Hepatocyte (in vitro differentiated cells): Measurements from ENCODE around the gene HSP90AA1. TPM values are rescaled to one million over a fixed set of nuclear protein-coding genes. Genes with fewer than 3 reads are reported as not detected.

Source experiments
- DNase-seq: peaks from one replicate; pipeline ENCODE4 v3.0.0-alpha.2; 2016; ENCODE audit warnings: low spot score
- H2AFZ ChIP-seq: fragments of 200-600 bp; sonication (generic); 2 replicates; pipeline ENCODE4 v1.6.0; 2016; ENCODE audit warnings: antibody characterized with exemption, mild to moderate bottlenecking
- H3K27ac ChIP-seq: fragments of 200-600 bp; sonication (generic); 2 replicates; pipeline ENCODE4 v1.5.1; 2016; ENCODE audit warnings: mild to moderate bottlenecking
- H3K27me3 ChIP-seq: fragments of 200-600 bp; sonication (generic); 2 replicates; pipeline ENCODE4 v1.6.1; 2016
- H3K36me3 ChIP-seq: fragments of 200-600 bp; sonication (generic); replicated peaks from 2 replicates; pipeline ENCODE4 v1.5.1; 2016; ENCODE audit warnings: low read depth; ENCODE audit not compliant: insufficient read depth
- H3K4me1 ChIP-seq: fragments of 200-600 bp; sonication (generic); 2 replicates; pipeline ENCODE4 v1.5.1; 2016; ENCODE audit warnings: mild to moderate bottlenecking, moderate library complexity; ENCODE audit not compliant: insufficient read depth
- H3K4me2 ChIP-seq: fragments of 200-600 bp; sonication (generic); 2 replicates; pipeline ENCODE4 v1.6.0; 2016
- H3K4me3 ChIP-seq: fragments of 200-600 bp; sonication (generic); 2 replicates; pipeline ENCODE4 v1.5.1; 2016; ENCODE audit warnings: mild to moderate bottlenecking
- H3K79me2 ChIP-seq: fragments of 200-600 bp; sonication (generic); 2 replicates; pipeline ENCODE4 v1.6.0; 2017; ENCODE audit warnings: mild to moderate bottlenecking
- H3K9me2 ChIP-seq: fragments of 200-600 bp; sonication (generic); replicated peaks from 2 replicates; pipeline ENCODE4 v1.6.0; 2017; ENCODE audit warnings: mild to moderate bottlenecking; ENCODE audit not compliant: insufficient read depth
- H3K9me3 ChIP-seq: fragments of 200-600 bp; sonication (generic); 2 replicates; pipeline ENCODE4 v1.5.1; 2016; ENCODE audit warnings: low read depth, mild to moderate bottlenecking
- H4K20me1 ChIP-seq: fragments of 200-600 bp; sonication (generic); 2 replicates; pipeline ENCODE4 v1.6.0; 2016; ENCODE audit warnings: mild to moderate bottlenecking; ENCODE audit not compliant: insufficient read depth, poor library complexity, severe bottlenecking
- CTCF ChIP-seq: fragments of 200-600 bp; sonication (generic); IDR thresholded peaks from 2 replicates; pipeline ENCODE4 v1.5.1; 2016; ENCODE audit warnings: antibody characterized with exemption, mild to moderate bottlenecking; ENCODE audit not compliant: poor library complexity
- EZH2 ChIP-seq: fragments of 200-600 bp; sonication (generic); IDR thresholded peaks from 2 replicates; pipeline ENCODE4 v1.6.1; 2016; ENCODE audit warnings: antibody characterized with exemption, mild to moderate bottlenecking, borderline replicate concordance
- EZH2phosphoT487 ChIP-seq: fragments of 200-600 bp; sonication (generic); IDR thresholded peaks from one replicate; pipeline ENCODE4 v1.6.1; 2018; ENCODE audit warnings: antibody characterized with exemption, mild to moderate bottlenecking, low read depth, moderate library complexity; ENCODE audit not compliant: unreplicated experiment, severe bottlenecking
- WGBS: methylation state at CpG from one replicate; pipeline ENCODE4 v1.1.6; 2016; ENCODE audit warnings: low lambda C conversion rate; ENCODE audit errors: missing lambda C conversion rate; 5-methylcytosine and 5-hydroxymethylcytosine counted together
- polyA plus RNA-seq: library from polyadenylated mRNA; unstranded; fragments of >200 nt; fragmentation: Nextera tagmentation; extraction: Ambion mirVana; gene quantifications from 2 replicates; pipeline ENCODE4 v1.2.1, GENCODE V29; 2016
- total RNA-seq: library from RNA; depleted of rRNA; stranded (reverse); fragments of >200 nt; gene quantifications from 2 replicates; pipeline ENCODE4 v1.2.3, GENCODE V29; 2014

Gene HSP90AA1
- total and polyA plus RNA-seq, 2 experiments from 2014 or later: 503 to 589 TPM

DNA sequence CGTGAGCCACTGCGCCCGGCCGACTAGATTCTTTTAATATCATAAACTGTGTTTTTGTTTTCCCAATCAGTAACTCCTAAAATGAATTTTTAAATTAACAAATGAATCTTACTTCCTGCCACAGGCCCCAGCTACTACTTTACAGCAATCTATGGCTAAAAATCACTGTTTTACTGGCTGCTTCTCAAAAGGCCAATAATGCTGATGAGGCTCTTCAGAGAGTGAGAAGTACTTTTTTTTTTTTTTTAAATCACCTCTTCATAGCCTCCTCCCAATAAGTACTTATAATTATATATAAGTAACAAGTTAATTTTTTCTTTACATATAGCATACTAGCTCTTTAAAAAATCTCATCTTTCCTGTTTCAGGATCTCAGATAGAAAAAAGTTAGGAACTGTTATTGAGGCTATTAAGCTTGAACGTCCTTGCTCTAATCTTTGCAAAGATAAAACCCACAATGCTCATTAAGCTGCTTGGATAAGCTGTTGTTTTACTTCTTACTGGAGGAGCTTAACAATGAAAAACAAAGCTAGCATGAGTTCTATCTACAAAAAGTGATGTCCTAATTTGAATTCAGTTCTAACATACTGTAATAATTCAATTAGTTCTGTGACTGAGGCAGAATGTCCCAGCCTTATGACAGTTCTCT lies 40.1 kb upstream of the HSP90AA1 start:
- Histone ChIP-seq H3K79me2 (no peaks in the 10 kb centered on the region), H3K9me3 (no peaks in the 10 kb centered on the region), H3K9me2 (no peaks in the 10 kb centered on the region), H3K4me2 (peak overlapping the region; percentile 20), H4K20me1 (no peaks in the 10 kb centered on the region), H3K27me3 (no peaks in the 10 kb centered on the region), H3K36me3 (no peaks in the 10 kb centered on the region), H3K27ac (peak overlapping the region; percentile 43), H3K4me3 (no peak overlapping the region), H3K4me1 (no peaks in the 10 kb centered on the region), H2AFZ (no peak overlapping the region)
- WGBS: 72% methylated on average over 5 of the region's 5 CpGs
- TF ChIP-seq EZH2: no peak
- TF ChIP-seq CTCF: no peak
- no peak for TF ChIP-seq EZH2phosphoT487
- no peak for DNase-seq

- H3K4me3 ChIP-seq: no peak overlapping the region
- H3K27me3 ChIP-seq: no peaks in the 10 kb centered on the region
- DNase-seq: peak; percentile 32
- peak overlapping the region; percentile 58 for H3K4me2 ChIP-seq
- TF ChIP-seq CTCF (no peak), EZH2 (no peak)
- no peaks in the 10 kb centered on the region for H3K4me1 ChIP-seq
- H3K9me3 ChIP-seq: no peaks in the 10 kb centered on the region
- 49% methylated on average over 5 of the region's 5 CpGs for WGBS
- H3K36me3 ChIP-seq: no peaks in the 10 kb centered on the region
- peak overlapping the region; percentile 44 for H3K27ac ChIP-seq
- no peaks in the 10 kb centered on the region for H3K79me2 ChIP-seq
- H4K20me1 ChIP-seq: no peaks in the 10 kb centered on the region
- H2AFZ ChIP-seq: no peak overlapping the region
- no peaks in the 10 kb centered on the region for H3K9me2 ChIP-seq
Measured at GRCh38 chr14:102125546-102125945, 38.7 kb upstream of the HSP90AA1 start.

DNA sequence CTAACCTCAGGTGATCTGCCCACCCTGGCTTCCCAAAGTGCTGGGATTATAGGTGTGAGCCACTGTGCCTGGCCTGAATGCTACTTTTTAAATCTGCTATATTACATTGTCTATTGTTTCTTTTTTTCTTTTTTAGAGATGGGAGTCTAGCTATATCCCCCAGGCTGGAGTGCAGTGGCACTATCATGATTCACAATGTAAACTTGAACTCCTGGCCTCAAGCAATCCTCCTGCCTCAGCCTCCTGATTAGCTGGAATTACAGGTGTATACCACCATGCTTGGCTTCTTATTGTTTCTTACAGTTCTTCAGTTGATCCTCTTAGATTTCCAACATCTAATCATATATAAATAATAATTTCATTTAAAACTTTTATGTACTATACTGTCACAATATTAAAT lies 37.6 kb upstream of the HSP90AA1 start:
- Histone ChIP-seq H3K27ac (no peak overlapping the region), H4K20me1 (no peaks in the 10 kb centered on the region)
- TF ChIP-seq EZH2phosphoT487 (no peak), CTCF (no peak), EZH2 (no peak)

More for the DNA sequence above, 37.6 kb upstream of the HSP90AA1 start:
- Histone ChIP-seq H3K79me2 (no peaks in the 10 kb centered on the region), H3K9me2 (no peaks in the 10 kb centered on the region), H3K36me3 (no peaks in the 10 kb centered on the region), H3K4me2 (no peak overlapping the region), H3K9me3 (no peaks in the 10 kb centered on the region), H3K27me3 (no peaks in the 10 kb centered on the region), H3K4me1 (no peaks in the 10 kb centered on the region), H2AFZ (no peak overlapping the region), H3K4me3 (no peak overlapping the region)
- no peak for DNase-seq
